ENCODE data around the gene MUC2.

MUC2 gene

DNA sequence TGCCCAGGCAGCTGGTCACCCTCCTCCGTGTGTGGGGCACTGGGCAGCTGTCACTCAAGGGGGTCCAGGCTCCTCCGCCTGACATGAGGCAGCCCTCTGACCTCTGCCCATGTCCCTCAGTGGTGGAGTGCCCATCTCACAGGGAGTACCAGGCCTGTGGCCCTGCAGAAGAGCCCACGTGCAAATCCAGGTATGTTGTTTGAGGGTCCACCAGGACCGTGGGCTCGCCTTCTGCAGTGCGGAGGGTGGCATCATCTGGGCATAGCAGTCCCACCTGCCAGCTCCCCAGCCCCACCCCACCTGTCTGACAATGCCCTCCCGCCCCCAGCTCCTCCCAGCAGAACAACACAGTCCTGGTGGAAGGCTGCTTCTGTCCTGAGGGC lies 30.5 kb downstream of the MUC2 start:
- Histone ChIP-seq H3K4me3 (replicated peaks; ENCODE audit: insufficient read depth, low read length) (no peak overlapping the region), H3K27me3 (ENCODE audit: insufficient read depth, poor library complexity, severe bottlenecking) (no peaks in the 10 kb centered on the region), H3K27ac (replicated peaks) (no peak overlapping the region)
- TF ChIP-seq POLR2AphosphoS5 (IDR thresholded peaks at IDR 0.05; ENCODE audit: low read depth) (no peak), SPI1 (IDR thresholded peaks at IDR 0.05; ENCODE audit: borderline replicate concordance, low read depth) (no peak), GABPA (IDR thresholded peaks at IDR 0.05; ENCODE audit: low read depth) (no peak)
- TF ChIP-seq, protein P1, sequence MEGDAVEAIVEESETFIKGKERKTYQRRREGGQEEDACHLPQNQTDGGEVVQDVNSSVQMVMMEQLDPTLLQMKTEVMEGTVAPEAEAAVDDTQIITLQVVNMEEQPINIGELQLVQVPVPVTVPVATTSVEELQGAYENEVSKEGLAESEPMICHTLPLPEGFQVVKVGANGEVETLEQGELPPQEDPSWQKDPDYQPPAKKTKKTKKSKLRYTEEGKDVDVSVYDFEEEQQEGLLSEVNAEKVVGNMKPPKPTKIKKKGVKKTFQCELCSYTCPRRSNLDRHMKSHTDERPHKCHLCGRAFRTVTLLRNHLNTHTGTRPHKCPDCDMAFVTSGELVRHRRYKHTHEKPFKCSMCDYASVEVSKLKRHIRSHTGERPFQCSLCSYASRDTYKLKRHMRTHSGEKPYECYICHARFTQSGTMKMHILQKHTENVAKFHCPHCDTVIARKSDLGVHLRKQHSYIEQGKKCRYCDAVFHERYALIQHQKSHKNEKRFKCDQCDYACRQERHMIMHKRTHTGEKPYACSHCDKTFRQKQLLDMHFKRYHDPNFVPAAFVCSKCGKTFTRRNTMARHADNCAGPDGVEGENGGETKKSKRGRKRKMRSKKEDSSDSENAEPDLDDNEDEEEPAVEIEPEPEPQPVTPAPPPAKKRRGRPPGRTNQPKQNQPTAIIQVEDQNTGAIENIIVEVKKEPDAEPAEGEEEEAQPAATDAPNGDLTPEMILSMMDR (IDR thresholded peaks at IDR 0.05; ENCODE audit: insufficient read depth, low read length), result no peak
- TF ChIP-seq, protein P2, sequence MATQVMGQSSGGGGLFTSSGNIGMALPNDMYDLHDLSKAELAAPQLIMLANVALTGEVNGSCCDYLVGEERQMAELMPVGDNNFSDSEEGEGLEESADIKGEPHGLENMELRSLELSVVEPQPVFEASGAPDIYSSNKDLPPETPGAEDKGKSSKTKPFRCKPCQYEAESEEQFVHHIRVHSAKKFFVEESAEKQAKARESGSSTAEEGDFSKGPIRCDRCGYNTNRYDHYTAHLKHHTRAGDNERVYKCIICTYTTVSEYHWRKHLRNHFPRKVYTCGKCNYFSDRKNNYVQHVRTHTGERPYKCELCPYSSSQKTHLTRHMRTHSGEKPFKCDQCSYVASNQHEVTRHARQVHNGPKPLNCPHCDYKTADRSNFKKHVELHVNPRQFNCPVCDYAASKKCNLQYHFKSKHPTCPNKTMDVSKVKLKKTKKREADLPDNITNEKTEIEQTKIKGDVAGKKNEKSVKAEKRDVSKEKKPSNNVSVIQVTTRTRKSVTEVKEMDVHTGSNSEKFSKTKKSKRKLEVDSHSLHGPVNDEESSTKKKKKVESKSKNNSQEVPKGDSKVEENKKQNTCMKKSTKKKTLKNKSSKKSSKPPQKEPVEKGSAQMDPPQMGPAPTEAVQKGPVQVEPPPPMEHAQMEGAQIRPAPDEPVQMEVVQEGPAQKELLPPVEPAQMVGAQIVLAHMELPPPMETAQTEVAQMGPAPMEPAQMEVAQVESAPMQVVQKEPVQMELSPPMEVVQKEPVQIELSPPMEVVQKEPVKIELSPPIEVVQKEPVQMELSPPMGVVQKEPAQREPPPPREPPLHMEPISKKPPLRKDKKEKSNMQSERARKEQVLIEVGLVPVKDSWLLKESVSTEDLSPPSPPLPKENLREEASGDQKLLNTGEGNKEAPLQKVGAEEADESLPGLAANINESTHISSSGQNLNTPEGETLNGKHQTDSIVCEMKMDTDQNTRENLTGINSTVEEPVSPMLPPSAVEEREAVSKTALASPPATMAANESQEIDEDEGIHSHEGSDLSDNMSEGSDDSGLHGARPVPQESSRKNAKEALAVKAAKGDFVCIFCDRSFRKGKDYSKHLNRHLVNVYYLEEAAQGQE (IDR thresholded peaks at IDR 0.05; ENCODE audit: insufficient replicate concordance, low read depth), result no peak
- no peak for DNase-seq (ENCODE audit: low read depth in 1 of 2, low spot score in 1 of 2)

DNA sequence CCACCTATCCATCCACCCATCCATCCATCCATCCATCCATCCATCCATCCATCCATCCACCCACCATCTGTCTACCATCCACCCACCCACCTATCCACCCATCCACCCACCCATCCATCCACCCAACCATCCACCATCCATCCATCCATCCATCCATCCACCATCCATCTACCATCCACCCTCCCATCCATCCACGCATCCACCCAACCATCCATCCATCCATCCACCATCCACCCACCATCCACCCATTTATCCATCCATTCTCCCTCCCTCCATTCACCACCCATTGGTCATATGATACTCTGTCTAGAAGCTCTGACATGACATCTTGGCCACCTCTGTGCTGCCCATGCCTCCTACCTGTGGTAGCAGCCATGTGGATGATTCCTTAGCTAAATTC lies 31.7 kb downstream of the MUC2 start:
- no peak for TF ChIP-seq GABPA (IDR thresholded peaks at IDR 0.05; ENCODE audit: low read depth)
- TF ChIP-seq, protein P2 (IDR thresholded peaks at IDR 0.05; ENCODE audit: insufficient replicate concordance, low read depth), result no peak
- TF ChIP-seq POLR2AphosphoS5 (IDR thresholded peaks at IDR 0.05; ENCODE audit: low read depth), result no peak
- TF ChIP-seq, protein P1 (IDR thresholded peaks at IDR 0.05; ENCODE audit: insufficient read depth, low read length), result no peak
- Histone ChIP-seq H3K27me3 (ENCODE audit: insufficient read depth, poor library complexity, severe bottlenecking) (no peaks in the 10 kb centered on the region), H3K4me3 (replicated peaks; ENCODE audit: insufficient read depth, low read length) (no peak overlapping the region), H3K27ac (replicated peaks) (no peak overlapping the region)
- DNase-seq (ENCODE audit: low read depth in 1 of 2, low spot score in 1 of 2), result no peak

DNA sequence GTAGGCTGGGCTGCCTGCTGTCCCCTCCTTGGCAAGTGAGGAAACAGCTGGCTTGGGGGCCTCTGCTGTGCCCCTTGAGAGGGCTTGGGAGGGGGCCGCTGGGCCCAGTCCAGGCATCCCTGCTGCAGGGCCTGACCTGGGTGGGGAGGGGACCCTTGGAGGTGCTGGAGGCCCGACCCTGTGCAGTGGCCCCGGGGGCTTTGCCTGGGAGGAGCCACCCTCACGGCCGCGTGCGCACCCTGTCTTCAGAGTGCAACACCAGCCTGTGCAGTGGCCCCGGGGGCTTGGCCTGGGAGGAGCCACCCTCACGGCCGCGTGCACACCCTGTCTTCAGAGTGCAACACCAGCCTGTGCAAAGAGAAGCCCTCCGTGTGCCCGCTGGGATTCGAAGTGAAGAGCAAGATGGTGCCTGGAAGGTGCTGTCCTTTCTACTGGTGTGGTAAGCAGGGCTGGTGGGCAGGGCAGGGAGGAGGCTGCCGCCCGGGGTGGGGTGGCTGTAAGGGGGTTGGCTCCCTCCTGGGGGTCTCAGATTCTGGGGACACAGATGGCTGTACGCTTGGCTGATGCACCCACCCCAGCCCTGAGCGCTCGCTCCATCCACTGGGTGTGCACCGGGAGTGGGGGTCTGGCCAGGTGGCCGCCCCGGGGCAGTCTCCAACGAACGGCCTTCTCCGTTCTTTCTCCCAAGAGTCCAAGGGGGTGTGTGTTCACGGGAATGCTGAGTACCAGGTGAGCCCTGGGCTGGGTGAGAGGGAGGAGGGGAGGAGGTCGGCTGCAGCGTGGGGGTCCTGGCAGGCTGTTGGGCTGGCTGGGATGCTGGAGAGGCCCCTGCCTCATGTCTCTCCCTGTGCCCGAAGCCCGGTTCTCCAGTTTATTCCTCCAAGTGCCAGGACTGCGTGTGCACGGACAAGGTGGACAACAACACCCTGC lies 32.9 kb downstream of the MUC2 start:
- no peak overlapping the region for H3K4me3 ChIP-seq (replicated peaks; ENCODE audit: insufficient read depth, low read length)
- no peak for DNase-seq (ENCODE audit: low read depth in 1 of 2, low spot score in 1 of 2)
- no peaks in the 10 kb centered on the region for H3K27me3 ChIP-seq (ENCODE audit: insufficient read depth, poor library complexity, severe bottlenecking)
- H3K27ac ChIP-seq (replicated peaks), result no peak overlapping the region
- TF ChIP-seq GABPA (IDR thresholded peaks at IDR 0.05; ENCODE audit: low read depth) (no peak), SPI1 (IDR thresholded peaks at IDR 0.05; ENCODE audit: borderline replicate concordance, low read depth) (no peak), POLR2AphosphoS5 (IDR thresholded peaks at IDR 0.05; ENCODE audit: low read depth) (no peak)
- TF ChIP-seq, protein P2 (IDR thresholded peaks at IDR 0.05; ENCODE audit: insufficient replicate concordance, low read depth), result no peak
- TF ChIP-seq, protein P1 (IDR thresholded peaks at IDR 0.05; ENCODE audit: insufficient read depth, low read length), result no peak
